ENCODE results near the gene HDAC6. TPM values are rescaled to one million over a fixed set of nuclear protein-coding genes. Genes with fewer than 3 reads are reported as not detected.

Gene HDAC6
- polyA plus RNA-seq, 1 donor from 2014 or later, result 161 TPM

- Histone ChIP-seq H3K4me2 (ENCODE audit: low read length) (no peak overlapping the region), H3F3A (ENCODE audit: insufficient read depth, low read length, poor library complexity, severe bottlenecking) (no peaks in the 10 kb centered on the region), H3K9ac (ENCODE audit: low read length) (no peak overlapping the region), H4K20me1 (ENCODE audit: insufficient read depth) (no peaks in the 10 kb centered on the region), H3K27ac (ENCODE audit: low read length) (no peak overlapping the region), H2AFZ (ENCODE audit: low read depth, low read length) (no peak overlapping the region), H3K9me3 (ENCODE audit: low read length) (no peaks in the 10 kb centered on the region), H3K79me2 (replicated peaks; ENCODE audit: insufficient read depth, low read length) (peaks cover 6% of the 10 kb centered on the region), H3K27me3 (ENCODE audit: insufficient read depth, low read depth, low read length) (peaks cover 12% of the 10 kb centered on the region), H3K4me3 (ENCODE audit: low read length) (no peak overlapping the region), H3K36me3 (ENCODE audit: insufficient read depth, low read length) (no peaks in the 10 kb centered on the region), H3K9me2 (ENCODE audit: insufficient read depth, low read length) (no peaks in the 10 kb centered on the region)
- TF ChIP-seq EP300 (conservative IDR thresholded peaks at IDR 0.05; ENCODE audit: poor library complexity, severe bottlenecking), result no peak
- no peak for TF ChIP-seq MXI1 (conservative IDR thresholded peaks at IDR 0.05; ENCODE audit: poor library complexity, severe bottlenecking)
- TF ChIP-seq CTCF (IDR thresholded peaks at IDR 0.05; ENCODE audit: poor library complexity, severe bottlenecking), result no peak
- no peak for TF ChIP-seq REST (IDR thresholded peaks at IDR 0.05; ENCODE audit: borderline replicate concordance)
- TF ChIP-seq POLR2AphosphoS5 (IDR thresholded peaks at IDR 0.05), result no peak
- TF ChIP-seq SMC3 (conservative IDR thresholded peaks at IDR 0.05; ENCODE audit: poor library complexity), result no peak
- no peak for TF ChIP-seq RAD21 (conservative IDR thresholded peaks at IDR 0.05)
- no peak for TF ChIP-seq TAF1 (IDR thresholded peaks at IDR 0.05; ENCODE audit: low read depth)
- no peak for TF ChIP-seq EZH2 (IDR thresholded peaks at IDR 0.05; ENCODE audit: borderline replicate concordance, insufficient read depth, low read length, poor library complexity, severe bottlenecking)
Observed at GRCh38 chrX:48827654-48827968, 25.7 kb downstream of the HDAC6 start.

- peaks cover 12% of the 10 kb centered on the region for H3K27me3 ChIP-seq (ENCODE audit: insufficient read depth, low read depth, low read length)
- no peak overlapping the region for H2AFZ ChIP-seq (ENCODE audit: low read depth, low read length)
- no peak overlapping the region for H3K4me2 ChIP-seq (ENCODE audit: low read length)
- TF ChIP-seq CTCF (IDR thresholded peaks at IDR 0.05; ENCODE audit: poor library complexity, severe bottlenecking) (no peak), TAF1 (IDR thresholded peaks at IDR 0.05; ENCODE audit: low read depth) (no peak), REST (IDR thresholded peaks at IDR 0.05; ENCODE audit: borderline replicate concordance) (no peak), POLR2AphosphoS5 (IDR thresholded peaks at IDR 0.05) (no peak), RAD21 (conservative IDR thresholded peaks at IDR 0.05) (no peak), MXI1 (conservative IDR thresholded peaks at IDR 0.05; ENCODE audit: poor library complexity, severe bottlenecking) (no peak), EZH2 (IDR thresholded peaks at IDR 0.05; ENCODE audit: borderline replicate concordance, insufficient read depth, low read length, poor library complexity, severe bottlenecking) (no peak), EP300 (conservative IDR thresholded peaks at IDR 0.05; ENCODE audit: poor library complexity, severe bottlenecking) (no peak), SMC3 (conservative IDR thresholded peaks at IDR 0.05; ENCODE audit: poor library complexity) (no peak)
- no peaks in the 10 kb centered on the region for H3K9me3 ChIP-seq (ENCODE audit: low read length)
- no peak overlapping the region for H3K4me3 ChIP-seq (ENCODE audit: low read length)
- H3K79me2 ChIP-seq (replicated peaks; ENCODE audit: insufficient read depth, low read length), result peaks cover 20% of the 10 kb centered on the region
- H3F3A ChIP-seq (ENCODE audit: insufficient read depth, low read length, poor library complexity, severe bottlenecking), result no peaks in the 10 kb centered on the region
- no peak overlapping the region for H3K9ac ChIP-seq (ENCODE audit: low read length)
- H4K20me1 ChIP-seq (ENCODE audit: insufficient read depth), result no peaks in the 10 kb centered on the region
- no peaks in the 10 kb centered on the region for H3K9me2 ChIP-seq (ENCODE audit: insufficient read depth, low read length)
- H3K36me3 ChIP-seq (ENCODE audit: insufficient read depth, low read length), result no peaks in the 10 kb centered on the region
- no peak overlapping the region for H3K27ac ChIP-seq (ENCODE audit: low read length)
Observed at GRCh38 chrX:48829016-48829735, 27.3 kb downstream of the HDAC6 start.

Measured in neural cell (in vitro differentiated cells).